HepG2 (cell line): ENCODE results near the gene DLX3. TPM values are rescaled to one million over a fixed set of nuclear protein-coding genes. Genes with fewer than 3 reads are reported as not detected.

Experiments used
- CAMTA2 ChIP-seq: sonication (generic); formaldehyde crosslinking; IDR thresholded peaks from 2 replicates; pipeline ENCODE4 v1.4.0; 2020; ENCODE audit warnings: mild to moderate bottlenecking, missing genetic modification reagents, borderline replicate concordance
- CBFB ChIP-seq: sonication (generic); formaldehyde crosslinking; IDR thresholded peaks from 2 replicates; pipeline ENCODE4 v1.4.0; 2020; ENCODE audit warnings: missing genetic modification reagents
- CEBPZ ChIP-seq: IDR thresholded peaks from 2 replicates; pipeline ENCODE4 v1.6.1; 2012; ENCODE audit warnings: low read length, improper control_type of control experiment
- CREM ChIP-seq, 2 experiments: sonication (generic) in 1 of 2; formaldehyde crosslinking in 1 of 2; IDR thresholded peaks; 2 replicates each; pipeline versions ENCODE4 v1.4.0 to v1.6.1; 2016 to 2020; ENCODE audit warnings: antibody characterized with exemption in 1 of 2, mild to moderate bottlenecking in 1 of 2, missing genetic modification reagents in 1 of 2
- HES4 ChIP-seq: sonication (generic); formaldehyde crosslinking; IDR thresholded peaks from 2 replicates; pipeline ENCODE4 v1.9.0; 2021; ENCODE audit warnings: mild to moderate bottlenecking, missing genetic modification reagents, borderline replicate concordance
- MTA1 ChIP-seq: sonication (generic); formaldehyde crosslinking; IDR thresholded peaks from 2 replicates; pipeline ENCODE4 v1.4.0; 2020; ENCODE audit warnings: missing genetic modification reagents, mild to moderate bottlenecking, borderline replicate concordance
- NPAS2 ChIP-seq: sonication (generic); formaldehyde crosslinking; IDR thresholded peaks from 2 replicates; pipeline ENCODE4 v1.8.0; 2022; ENCODE audit warnings: mild to moderate bottlenecking, missing genetic modification reagents, borderline replicate concordance
- NRL ChIP-seq: sonication (generic); formaldehyde crosslinking; IDR thresholded peaks from 2 replicates; pipeline ENCODE4 v1.5.0; 2020; ENCODE audit warnings: missing genetic modification reagents, mild to moderate bottlenecking, moderate library complexity, borderline replicate concordance
- PPARG ChIP-seq: conservative IDR thresholded peaks from 2 replicates; pipeline ENCODE4 v1.6.1; 2016; ENCODE audit warnings: missing biosample characterization, missing genetic modification reagents
- RAD51 ChIP-seq: fragments of 450-650 bp; IDR thresholded peaks from 2 replicates; pipeline ENCODE4 v1.6.1; 2016; ENCODE audit warnings: borderline replicate concordance
- RCOR2 ChIP-seq: IDR thresholded peaks from 2 replicates; pipeline ENCODE4 v1.6.1; 2016; ENCODE audit warnings: missing biosample characterization, missing genetic modification reagents
- SMARCC2 ChIP-seq: fragments of 450-650 bp; IDR thresholded peaks from 2 replicates; pipeline ENCODE4 v1.6.1; 2017; ENCODE audit warnings: antibody characterized with exemption, mild to moderate bottlenecking
- TOPORS ChIP-seq: sonication (generic); formaldehyde crosslinking; IDR thresholded peaks from 2 replicates; pipeline ENCODE4 v1.8.0; 2023; ENCODE audit warnings: mild to moderate bottlenecking, missing genetic modification reagents
- YY1 ChIP-seq: IDR thresholded peaks from 2 replicates; pipeline ENCODE4 v1.6.1; 2011; ENCODE audit warnings: low read length, low read depth, moderate library complexity, mild to moderate bottlenecking; ENCODE audit not compliant: insufficient read depth, insufficient replicate concordance
- ZNF180 ChIP-seq: sonication (generic); formaldehyde crosslinking; IDR thresholded peaks from 2 replicates; pipeline ENCODE4 v1.4.0; 2020; ENCODE audit warnings: low read depth, missing genetic modification reagents, borderline replicate concordance
- ZNF430 ChIP-seq: sonication (generic); formaldehyde crosslinking; IDR thresholded peaks from 2 replicates; pipeline ENCODE4 v1.9.0; 2021; ENCODE audit warnings: mild to moderate bottlenecking, missing genetic modification reagents
- ZNF576 ChIP-seq: sonication (generic); formaldehyde crosslinking; IDR thresholded peaks from 2 replicates; pipeline ENCODE4 v1.4.0; 2020; ENCODE audit warnings: mild to moderate bottlenecking, missing genetic modification reagents
- ZNF703 ChIP-seq: sonication (generic); formaldehyde crosslinking; IDR thresholded peaks from 2 replicates; pipeline ENCODE4 v1.5.1; 2020; ENCODE audit warnings: missing genetic modification reagents, mild to moderate bottlenecking, moderate library complexity, borderline replicate concordance
- ZSCAN20 ChIP-seq: sonication (generic); formaldehyde crosslinking; IDR thresholded peaks from 2 replicates; pipeline ENCODE4 v1.4.0; 2020; ENCODE audit warnings: missing genetic modification reagents, mild to moderate bottlenecking, borderline replicate concordance
- polyA plus RNA-seq, 8 experiments: library from polyadenylated mRNA; depleted of rRNA in 3 of 8; stranded (reverse) in 7 of 8; unstranded in 1 of 8; fragments of >200 nt; fragmentation: Illumina TruSeq in 4 of 8; extraction: Trizol in 4 of 8; gene quantifications; 2 replicates each; pipeline versions ENCODE4 v1.2.1 to v1.2.3, GENCODE V29; 2011 to 2016; ENCODE audit warnings: low read depth in 4 of 8, missing spikeins in 1 of 8, mixed read lengths in 1 of 8; ENCODE audit not compliant: insufficient read depth in 1 of 8
- total RNA-seq, 5 experiments: library from RNA; depleted of rRNA; stranded (reverse); fragments of >200 nt; fragmentation: Illumina TruSeq; extraction: Trizol; gene quantifications; 2 replicates each; pipeline ENCODE4 v1.2.3, GENCODE V29; 2016; ENCODE audit warnings: low read depth in 1 of 5
- TF ChIP-seq, protein P1 (sequence below): conservative IDR thresholded peaks from 2 replicates; pipeline ENCODE4 v1.6.1; 2018; ENCODE audit warnings: missing genetic modification reagents
- TF ChIP-seq, protein P2 (sequence below): sonication (generic); formaldehyde crosslinking; IDR thresholded peaks from 2 replicates; pipeline ENCODE4 v1.4.0; 2020; ENCODE audit warnings: missing genetic modification reagents, borderline replicate concordance

DLX3 gene
- total and polyA plus RNA-seq, 2 of the 13 experiments (the other 11 are each of a cell fraction or from before 2014, with no cell fraction given), result 0.03 TPM; not detected in 1

- TF ChIP-seq NRL (CRISPR knock-in tag), result no peak
- no peak for TF ChIP-seq ZNF703 (CRISPR knock-in tag)
- TF ChIP-seq, protein P1, sequence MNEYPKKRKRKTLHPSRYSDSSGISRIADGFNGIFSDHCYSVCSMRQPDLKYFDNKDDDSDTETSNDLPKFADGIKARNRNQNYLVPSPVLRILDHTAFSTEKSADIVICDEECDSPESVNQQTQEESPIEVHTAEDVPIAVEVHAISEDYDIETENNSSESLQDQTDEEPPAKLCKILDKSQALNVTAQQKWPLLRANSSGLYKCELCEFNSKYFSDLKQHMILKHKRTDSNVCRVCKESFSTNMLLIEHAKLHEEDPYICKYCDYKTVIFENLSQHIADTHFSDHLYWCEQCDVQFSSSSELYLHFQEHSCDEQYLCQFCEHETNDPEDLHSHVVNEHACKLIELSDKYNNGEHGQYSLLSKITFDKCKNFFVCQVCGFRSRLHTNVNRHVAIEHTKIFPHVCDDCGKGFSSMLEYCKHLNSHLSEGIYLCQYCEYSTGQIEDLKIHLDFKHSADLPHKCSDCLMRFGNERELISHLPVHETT (CRISPR knock-in tag), result no peak
- no peak for TF ChIP-seq ZNF180 (CRISPR knock-in tag)
- TF ChIP-seq ZNF576 (CRISPR knock-in tag), result no peak
- TF ChIP-seq RAD51, result no peak
- peak; percentile 58 for TF ChIP-seq YY1
- TF ChIP-seq CAMTA2 (CRISPR knock-in tag), result no peak
- peak; percentile 13; the same call in 1 of the 2 replicates for TF ChIP-seq MTA1 (CRISPR knock-in tag)
- no peak for TF ChIP-seq ZNF430 (CRISPR knock-in tag)
- no peak for TF ChIP-seq CEBPZ
- TF ChIP-seq CBFB (CRISPR knock-in tag), result no peak; the same call in 1 of the 2 replicates
- no peak for TF ChIP-seq SMARCC2
- peak; percentile 91; the same call in 1 of the 2 replicates for TF ChIP-seq HES4 (CRISPR knock-in tag)
- TF ChIP-seq CREM (IDR thresholded peaks at IDR 0.05), result no peak
- no peak for TF ChIP-seq CREM (CRISPR knock-in tag; IDR thresholded peaks at IDR 0.05)
- TF ChIP-seq NPAS2 (CRISPR knock-in tag), result no peak
- TF ChIP-seq ZSCAN20, result no peak
- no peak for TF ChIP-seq RCOR2 (CRISPR knock-in tag)
- TF ChIP-seq, protein P2, sequence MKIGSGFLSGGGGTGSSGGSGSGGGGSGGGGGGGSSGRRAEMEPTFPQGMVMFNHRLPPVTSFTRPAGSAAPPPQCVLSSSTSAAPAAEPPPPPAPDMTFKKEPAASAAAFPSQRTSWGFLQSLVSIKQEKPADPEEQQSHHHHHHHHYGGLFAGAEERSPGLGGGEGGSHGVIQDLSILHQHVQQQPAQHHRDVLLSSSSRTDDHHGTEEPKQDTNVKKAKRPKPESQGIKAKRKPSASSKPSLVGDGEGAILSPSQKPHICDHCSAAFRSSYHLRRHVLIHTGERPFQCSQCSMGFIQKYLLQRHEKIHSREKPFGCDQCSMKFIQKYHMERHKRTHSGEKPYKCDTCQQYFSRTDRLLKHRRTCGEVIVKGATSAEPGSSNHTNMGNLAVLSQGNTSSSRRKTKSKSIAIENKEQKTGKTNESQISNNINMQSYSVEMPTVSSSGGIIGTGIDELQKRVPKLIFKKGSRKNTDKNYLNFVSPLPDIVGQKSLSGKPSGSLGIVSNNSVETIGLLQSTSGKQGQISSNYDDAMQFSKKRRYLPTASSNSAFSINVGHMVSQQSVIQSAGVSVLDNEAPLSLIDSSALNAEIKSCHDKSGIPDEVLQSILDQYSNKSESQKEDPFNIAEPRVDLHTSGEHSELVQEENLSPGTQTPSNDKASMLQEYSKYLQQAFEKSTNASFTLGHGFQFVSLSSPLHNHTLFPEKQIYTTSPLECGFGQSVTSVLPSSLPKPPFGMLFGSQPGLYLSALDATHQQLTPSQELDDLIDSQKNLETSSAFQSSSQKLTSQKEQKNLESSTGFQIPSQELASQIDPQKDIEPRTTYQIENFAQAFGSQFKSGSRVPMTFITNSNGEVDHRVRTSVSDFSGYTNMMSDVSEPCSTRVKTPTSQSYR, result peak; percentile 5; the same call in 1 of the 2 replicates
- TF ChIP-seq TOPORS, result no peak; the same call in 1 of the 2 replicates
- TF ChIP-seq PPARG (CRISPR knock-in tag), result no peak
Measured at GRCh38 chr17:49968405-49969133, 26.5 kb downstream of the DLX3 start (continued).
